HEK293T (cell line): ENCODE data around the gene TNS2.

Source experiments
- BHLHE40 ChIP-seq: fragments of 450-650 bp; IDR thresholded peaks from 2 replicates; pipeline ENCODE4 v1.6.1; 2016; ENCODE audit warnings: mild to moderate bottlenecking, moderate library complexity, borderline replicate concordance
- ELF4 ChIP-seq: fragments of 450-650 bp; IDR thresholded peaks from 2 replicates; pipeline ENCODE4 v1.6.1; 2017; ENCODE audit warnings: antibody characterized with exemption
- FOXK2 ChIP-seq: fragments of 450-650 bp; IDR thresholded peaks from 2 replicates; pipeline ENCODE4 v1.6.1; 2016; ENCODE audit warnings: mild to moderate bottlenecking
- FOXM1 ChIP-seq: fragments of 450-650 bp; IDR thresholded peaks from 2 replicates; pipeline ENCODE4 v1.6.1; 2017; ENCODE audit warnings: mild to moderate bottlenecking, borderline replicate concordance
- NFRKB ChIP-seq: fragments of 450-650 bp; IDR thresholded peaks from 2 replicates; pipeline ENCODE4 v1.6.1; 2016; ENCODE audit warnings: mild to moderate bottlenecking, moderate library complexity
- ZNF384 ChIP-seq: fragments of 450-650 bp; IDR thresholded peaks from 2 replicates; pipeline ENCODE4 v1.6.1; 2016

- TF ChIP-seq ZNF384 (no peak), FOXM1 (no peak), BHLHE40 (no peak), FOXK2 (no peak), ELF4 (no peak), NFRKB (no peak)
These were observed 21.1 kb downstream of the TNS2 start for GRCh38 chr12:53070877-53071492.
